Smooth muscle cell (in vitro differentiated cells): ENCODE data around the gene TLR3. TPM values are rescaled to one million over a fixed set of nuclear protein-coding genes. Genes with fewer than 3 reads are reported as not detected.
A peak's percentile ranks its signal among the peaks of the same experiment; 100 is the strongest.

Source experiments
- DNase-seq: peaks from one replicate; lab custom pipeline; 2025; ENCODE audit not compliant: unreplicated experiment; lab: John Stamatoyannopoulos, UW
- H2AFZ ChIP-seq: fragments of 200-600 bp; sonication (generic); 2 replicates; pipeline ENCODE4 v1.6.0; 2016; ENCODE audit warnings: antibody characterized with exemption, low read depth, mild to moderate bottlenecking
- H3F3A ChIP-seq: fragments of 200-600 bp; sonication (generic); 2 replicates; pipeline ENCODE4 v1.6.0; 2017; ENCODE audit warnings: antibody characterized with exemption, low read depth
- H3K27ac ChIP-seq: fragments of 200-600 bp; sonication (generic); 2 replicates; pipeline ENCODE4 v1.5.1; 2016; ENCODE audit warnings: low read depth, mild to moderate bottlenecking
- H3K27me3 ChIP-seq: fragments of 200-600 bp; sonication (generic); 2 replicates; pipeline ENCODE4 v1.6.1; 2016; ENCODE audit warnings: low read depth, mild to moderate bottlenecking
- H3K36me3 ChIP-seq: fragments of 200-600 bp; sonication (generic); 2 replicates; pipeline ENCODE4 v1.5.1; 2016; ENCODE audit warnings: low read depth
- H3K4me1 ChIP-seq: fragments of 200-600 bp; sonication (generic); 2 replicates; pipeline ENCODE4 v1.5.1; 2016; ENCODE audit warnings: low read depth
- H3K4me2 ChIP-seq: fragments of 200-600 bp; sonication (generic); 2 replicates; pipeline ENCODE4 v1.6.0; 2016; ENCODE audit warnings: mild to moderate bottlenecking
- H3K4me3 ChIP-seq: fragments of 200-600 bp; sonication (generic); 2 replicates; pipeline ENCODE4 v1.5.1; 2016; ENCODE audit warnings: mild to moderate bottlenecking
- H3K79me2 ChIP-seq: fragments of 200-600 bp; sonication (generic); 2 replicates; pipeline ENCODE4 v1.6.0; 2016; ENCODE audit warnings: low read depth, mild to moderate bottlenecking
- H3K9ac ChIP-seq: fragments of 200-600 bp; sonication (generic); 2 replicates; pipeline ENCODE4 v1.6.0; 2016; ENCODE audit warnings: low read depth
- H3K9me3 ChIP-seq: fragments of 200-600 bp; sonication (generic); replicated peaks from 2 replicates; pipeline ENCODE4 v1.5.1; 2016; ENCODE audit warnings: low read depth
- H4K20me1 ChIP-seq: fragments of 200-600 bp; sonication (generic); 2 replicates; pipeline ENCODE4 v1.6.0; 2016; ENCODE audit warnings: low read depth
- CTCF ChIP-seq: fragments of 200-600 bp; sonication (generic); IDR thresholded peaks from 2 replicates; pipeline ENCODE4 v1.5.1; 2017; ENCODE audit warnings: borderline replicate concordance, mild to moderate bottlenecking, antibody characterized with exemption; ENCODE audit not compliant: insufficient read depth, poor library complexity, severe bottlenecking
- WGBS: methylation state at CpG from one replicate; pipeline ENCODE4 v1.1.7; 2016; ENCODE audit warnings: low lambda C conversion rate; 5-methylcytosine and 5-hydroxymethylcytosine counted together
- polyA plus RNA-seq: library from polyadenylated mRNA; unstranded; fragments of >200 nt; fragmentation: Nextera tagmentation; extraction: Ambion mirVana; gene quantifications from 2 replicates; pipeline ENCODE4 v1.2.1, GENCODE V29; 2016
- total RNA-seq: library from RNA; depleted of rRNA; stranded (reverse); fragments of >200 nt; gene quantifications from 2 replicates; pipeline ENCODE4 v1.2.3, GENCODE V29; 2014

TLR3 gene
- total and polyA plus RNA-seq, 2 experiments from 2014 or later: 0.40 to 1.3 TPM

GRCh38 chr4:186078981-186079638 is 10.2 kb downstream of the TLR3 start:
- peak overlapping the region; percentile 51 for H2AFZ ChIP-seq
- H3K79me2 ChIP-seq: no peaks in the 10 kb centered on the region
- peak overlapping the region; percentile 64 for H3K4me2 ChIP-seq

GRCh38 chr4:186079694-186080093 is 10.7 kb downstream of the TLR3 start:
- peak overlapping the region; percentile 3 for H3K4me3 ChIP-seq
- H3K9me3 ChIP-seq: no peaks in the 10 kb centered on the region
- 60% methylated on average over 9 of the region's 9 CpGs for WGBS
- no peaks in the 10 kb centered on the region for H3F3A ChIP-seq
- H3K36me3 ChIP-seq: no peaks in the 10 kb centered on the region
- H3K9ac ChIP-seq: no peak overlapping the region
- H3K4me1 ChIP-seq: peaks cover 14% of the 10 kb centered on the region
- H3K79me2 ChIP-seq: no peaks in the 10 kb centered on the region
- no peaks in the 10 kb centered on the region for H3K27me3 ChIP-seq
- H3K4me2 ChIP-seq: peak overlapping the region; percentile 64
- no peak for DNase-seq
- no peaks in the 10 kb centered on the region for H4K20me1 ChIP-seq
- H2AFZ ChIP-seq: no peak overlapping the region
- peak overlapping the region; percentile 73 for H3K27ac ChIP-seq
- TF ChIP-seq CTCF: no peak

More at GRCh38 chr4:186078981-186079638, 10.2 kb downstream of the TLR3 start:
- no peaks in the 10 kb centered on the region for H3K9me3 ChIP-seq
- peaks cover 14% of the 10 kb centered on the region for H3K4me1 ChIP-seq
- TF ChIP-seq CTCF: no peak
- H3K27ac ChIP-seq: peak overlapping the region; percentile 73
- H3K36me3 ChIP-seq: no peaks in the 10 kb centered on the region
- H3F3A ChIP-seq: no peaks in the 10 kb centered on the region
- H3K4me3 ChIP-seq: peak overlapping the region; percentile 3
- DNase-seq: no peak
- peak overlapping the region; percentile 62 for H3K9ac ChIP-seq
- no peaks in the 10 kb centered on the region for H3K27me3 ChIP-seq
- no peaks in the 10 kb centered on the region for H4K20me1 ChIP-seq
- WGBS: 13% methylated on average over 11 of the region's 11 CpGs

GRCh38 chr4:186081202-186081807 is 12.3 kb downstream of the TLR3 start:
- peak overlapping the region; percentile 69 for H3K4me2 ChIP-seq
- H4K20me1 ChIP-seq: no peaks in the 10 kb centered on the region
- H3K4me3 ChIP-seq: peak overlapping the region; percentile 24
- H3F3A ChIP-seq: no peaks in the 10 kb centered on the region
- TF ChIP-seq CTCF: no peak
- WGBS: 54% methylated on average over 15 of the region's 15 CpGs
- H3K9ac ChIP-seq: no peak overlapping the region
- H3K79me2 ChIP-seq: no peaks in the 10 kb centered on the region
- no peaks in the 10 kb centered on the region for H3K27me3 ChIP-seq
- H3K36me3 ChIP-seq: no peaks in the 10 kb centered on the region
- H3K9me3 ChIP-seq: no peaks in the 10 kb centered on the region
- H3K27ac ChIP-seq: no peak overlapping the region
- no peak for DNase-seq
- peaks cover 14% of the 10 kb centered on the region for H3K4me1 ChIP-seq
- H2AFZ ChIP-seq: peak overlapping the region; percentile 76
